H1 (cell line): Measurements from ENCODE around the gene MARS1. TPM values are rescaled to one million over a fixed set of nuclear protein-coding genes. Genes with fewer than 3 reads are reported as not detected.

Source experiments
- CTCF ChIA-PET: fragments of 300-600 bp; sonication (Branson Sonifier 250); formaldehyde crosslinking; loops from one replicate; lab custom pipeline; 2021; ENCODE audit not compliant: partially characterized antibody; lab: Charles Lee
- POLR2A ChIA-PET: fragments of 300-600 bp; sonication (Branson Sonifier 250); formaldehyde crosslinking; loops from one replicate; lab custom pipeline; 2021; ENCODE audit warnings: inconsistent platforms; ENCODE audit not compliant: partially characterized antibody; lab: Charles Lee
- DNase-seq, 2 experiments: peaks; one replicate each; pipeline versions ENCODE4 v3.0.0 to v3.0.0-alpha.2; 2010 to 2022; ENCODE audit warnings: low spot score in 2 of 2, low read depth in 1 of 2, mixed read lengths in 1 of 2
- FAIRE-seq: peaks from 2 replicates; lab custom pipeline; 2011; peaks lifted over from hg19 to GRCh38; lab: Jason Lieb, UNC
- H2AFZ ChIP-seq: 2 replicates; pipeline ENCODE4 v1.8.1; 2012; ENCODE audit warnings: low read length, inconsistent platforms
- H2AK5ac ChIP-seq: 2 replicates; pipeline ENCODE4 v1.6.1; 2013; ENCODE audit warnings: low read depth, low read length
- H2BK120ac ChIP-seq: replicated peaks from 2 replicates; pipeline ENCODE3; 2013; ENCODE audit warnings: low read depth, low read length, inconsistent platforms
- H2BK12ac ChIP-seq: 2 replicates; pipeline ENCODE4 v1.6.1; 2013; ENCODE audit warnings: low read depth, low read length
- H2BK15ac ChIP-seq: 2 replicates; pipeline ENCODE4 v1.6.1; 2013; ENCODE audit warnings: low read length
- H2BK20ac ChIP-seq: 2 replicates; pipeline ENCODE4 v1.6.1; 2013; ENCODE audit warnings: low read length
- H2BK5ac ChIP-seq: 2 replicates; pipeline ENCODE4 v1.6.1; 2013; ENCODE audit warnings: low read depth, low read length
- H3K14ac ChIP-seq: 2 replicates; pipeline ENCODE4 v1.6.1; 2013; ENCODE audit warnings: inconsistent platforms; ENCODE audit not compliant: insufficient read length
- H3K18ac ChIP-seq: 2 replicates; pipeline ENCODE4 v1.6.1; 2013; ENCODE audit warnings: low read length; ENCODE audit errors: extremely low read depth
- H3K23ac ChIP-seq: 2 replicates; pipeline ENCODE4 v1.6.1; 2013; ENCODE audit warnings: inconsistent platforms; ENCODE audit not compliant: insufficient read length
- H3K23me2 ChIP-seq: 2 replicates; pipeline ENCODE4 v1.6.1; 2013; ENCODE audit warnings: low read depth, low read length
- H3K27ac ChIP-seq: 2 replicates; pipeline ENCODE4 v1.6.1; 2011; ENCODE audit warnings: low read depth, low read length, inconsistent platforms
- H3K27me3 ChIP-seq, 4 experiments: replicated peaks in 1 of 4; 1 replicate in 1 of 4; 2 replicates in 3 of 4; pipeline versions ENCODE4 v1.6.1 to v1.8.1; 2011 to 2013; ENCODE audit warnings: low read length in 3 of 4, mild to moderate bottlenecking in 3 of 4, inconsistent platforms in 2 of 4, mixed read lengths in 2 of 4, moderate library complexity in 1 of 4; ENCODE audit not compliant: control insufficient read depth in 3 of 4, insufficient read depth in 3 of 4; ENCODE audit errors: extremely low read depth in 1 of 4
- H3K36me3 ChIP-seq, 4 experiments: 2 replicates each; pipeline versions ENCODE4 v1.6.1 to v1.8.1; 2011 to 2013; ENCODE audit warnings: mild to moderate bottlenecking in 4 of 4, low read length in 3 of 4, moderate library complexity in 2 of 4, control low read depth in 1 of 4, inconsistent platforms in 1 of 4; ENCODE audit not compliant: insufficient read depth in 4 of 4, control insufficient read depth in 2 of 4
- H3K4ac ChIP-seq: replicated peaks from 2 replicates; pipeline ENCODE3; 2013; ENCODE audit warnings: low read length, low read depth, mixed read lengths, inconsistent platforms; ENCODE audit not compliant: insufficient read length
- H3K4me1 ChIP-seq, 4 experiments: replicated peaks in 1 of 4; 1 replicate in 1 of 4; 2 replicates in 3 of 4; pipeline versions ENCODE4 v1.6.1 to v1.8.1; 2011 to 2013; ENCODE audit warnings: low read length in 3 of 4, inconsistent platforms in 2 of 4, mixed read lengths in 1 of 4; ENCODE audit not compliant: insufficient read depth in 4 of 4, control insufficient read depth in 3 of 4
- H3K4me2 ChIP-seq, 2 experiments: 2 replicates each; pipeline versions ENCODE4 v1.6.1 to v1.8.1; 2011 to 2013; ENCODE audit warnings: low read depth in 2 of 2, low read length in 2 of 2, control low read depth in 1 of 2, inconsistent platforms in 1 of 2, mild to moderate bottlenecking in 1 of 2; ENCODE audit not compliant: insufficient read depth in 1 of 2
- H3K4me3 ChIP-seq, 4 experiments: fragments of 200-600, 300-600 bp in 1 of 4; sonication (generic), shearing (Covaris generic), sonication (Bioruptor Twin) in 1 of 4; 2 replicates each; pipeline versions ENCODE4 v1.5.1 to v1.8.1; 2011 to 2016; ENCODE audit warnings: low read length in 4 of 4, low read depth in 3 of 4, control low read depth in 2 of 4, inconsistent platforms in 2 of 4, mild to moderate bottlenecking in 2 of 4, mixed read lengths in 1 of 4, moderate library complexity in 1 of 4; ENCODE audit not compliant: insufficient read depth in 2 of 4; ENCODE audit errors: extremely low read depth in 1 of 4
- H3K56ac ChIP-seq: replicated peaks from 2 replicates; pipeline ENCODE3; 2013; ENCODE audit warnings: low read depth, mild to moderate bottlenecking, mixed read lengths, low read length, inconsistent platforms; ENCODE audit not compliant: insufficient read length
- H3K79me1 ChIP-seq: 2 replicates; pipeline ENCODE4 v1.6.1; 2013; ENCODE audit warnings: low read depth, low read length, control low read depth
- H3K79me2 ChIP-seq, 2 experiments: 2 replicates each; pipeline versions ENCODE4 v1.6.1 to v1.8.1; 2012 to 2013; ENCODE audit warnings: low read length in 2 of 2, mild to moderate bottlenecking in 2 of 2, inconsistent platforms in 1 of 2; ENCODE audit not compliant: insufficient read depth in 2 of 2, control insufficient read depth in 1 of 2
- H3K9ac ChIP-seq, 4 experiments: replicated peaks in 1 of 4; 1 replicate in 1 of 4; 2 replicates in 3 of 4; pipeline versions ENCODE4 v1.6.1 to v1.8.1; 2011 to 2013; ENCODE audit warnings: low read depth in 3 of 4, low read length in 3 of 4, control low read depth in 2 of 4, mild to moderate bottlenecking in 2 of 4, moderate library complexity in 2 of 4, inconsistent platforms in 1 of 4; ENCODE audit errors: extremely low read depth in 1 of 4
- H3K9me3 ChIP-seq, 2 experiments: 2 replicates each; pipeline versions ENCODE4 v1.6.1 to v1.8.1; 2012 to 2013; ENCODE audit warnings: mild to moderate bottlenecking in 2 of 2, moderate library complexity in 2 of 2, control low read depth in 1 of 2, inconsistent platforms in 1 of 2, low read depth in 1 of 2, low read length in 1 of 2, mixed read lengths in 1 of 2; ENCODE audit not compliant: insufficient read depth in 2 of 2
- H4K20me1 ChIP-seq, 2 experiments: replicated peaks in 1 of 2; 2 replicates each; pipeline versions ENCODE3 to v1.8.1; 2011 to 2013; ENCODE audit warnings: inconsistent platforms in 2 of 2, low read length in 2 of 2, mild to moderate bottlenecking in 1 of 2; ENCODE audit not compliant: insufficient read depth in 2 of 2, control insufficient read depth in 1 of 2
- H4K5ac ChIP-seq: 2 replicates; pipeline ENCODE4 v1.6.1; 2013; ENCODE audit warnings: low read length, low read depth, mixed read lengths, inconsistent platforms; ENCODE audit not compliant: insufficient read length
- H4K8ac ChIP-seq: 2 replicates; pipeline ENCODE4 v1.8.0; 2013; ENCODE audit warnings: mild to moderate bottlenecking, moderate library complexity, low read length, inconsistent platforms; ENCODE audit not compliant: insufficient read depth; ENCODE audit errors: extremely low read depth
- H4K91ac ChIP-seq: replicated peaks from 2 replicates; pipeline ENCODE3; 2013; ENCODE audit warnings: low read length, mixed read lengths, inconsistent platforms; ENCODE audit not compliant: insufficient read length
- CEBPB ChIP-seq: IDR thresholded peaks from 2 replicates; pipeline ENCODE4 v1.6.1; 2012; ENCODE audit warnings: low read depth, low read length
- CTCF ChIP-seq, 3 experiments: IDR thresholded peaks; 1 replicate in 2 of 3; 2 replicates in 1 of 3; pipeline versions ENCODE4 v1.5.1 to v1.6.1; 2011; ENCODE audit warnings: low read length in 3 of 3, mild to moderate bottlenecking in 3 of 3, inconsistent platforms in 2 of 3, low read depth in 1 of 3, moderate library complexity in 1 of 3; ENCODE audit not compliant: insufficient read depth in 1 of 3; ENCODE audit errors: control extremely low read depth in 1 of 3
- E2F6 ChIP-seq: IDR thresholded peaks from 2 replicates; pipeline ENCODE4 v1.6.1; 2012; ENCODE audit warnings: inconsistent platforms
- MAX ChIP-seq: IDR thresholded peaks from 2 replicates; pipeline ENCODE4 v1.6.1; 2012; ENCODE audit warnings: inconsistent platforms
- POU5F1 ChIP-seq: IDR thresholded peaks from 2 replicates; pipeline ENCODE4 v1.6.1; 2011; ENCODE audit warnings: low read depth, mild to moderate bottlenecking, low read length, moderate library complexity
- RXRA ChIP-seq: IDR thresholded peaks from 2 replicates; pipeline ENCODE4 v1.6.1; 2011; ENCODE audit warnings: low read depth, mild to moderate bottlenecking, low read length, moderate library complexity; ENCODE audit not compliant: insufficient read depth
- SAP30 ChIP-seq: fragments of 300-600 bp; sonication (generic); IDR thresholded peaks from 2 replicates; pipeline ENCODE4 v1.7.1; 2012; ENCODE audit warnings: low read length, moderate library complexity, mild to moderate bottlenecking, inconsistent platforms; ENCODE audit not compliant: insufficient read depth, insufficient replicate concordance
- SP4 ChIP-seq: IDR thresholded peaks from 2 replicates; pipeline ENCODE4 v1.6.1; 2012; ENCODE audit warnings: low read length, inconsistent platforms
- WGBS, 2 experiments: shearing (Covaris generic) in 1 of 2; methylation state at CpG; one replicate each; pipeline versions ENCODE4 v1.1.6 to v1.1.7; 2013 to 2015; ENCODE audit warnings: low lambda C conversion rate in 2 of 2, mixed read lengths in 2 of 2, inconsistent platforms in 1 of 2, low coverage in 1 of 2, missing lambda C conversion rate in 1 of 2; ENCODE audit not compliant: insufficient replicate concordance in 2 of 2, insufficient coverage in 1 of 2, insufficient read length in 1 of 2; ENCODE audit errors: extremely low coverage in 1 of 2, missing lambda C conversion rate in 1 of 2; 5-methylcytosine and 5-hydroxymethylcytosine counted together
- polyA plus RNA-seq, 7 experiments: library from polyadenylated mRNA; depleted of rRNA in 3 of 7; stranded (reverse) in 5 of 7; unstranded in 2 of 7; fragments of >200 nt in 5 of 7; fragments of 200-250 nt in 2 of 7; gene quantifications; 1 replicate in 5 of 7; 2 replicates in 1 of 7; 4 replicates in 1 of 7; pipeline versions ENCODE4 v1.2.1 to v1.2.3, GENCODE V29; 2011 to 2013; ENCODE audit warnings: missing spikeins in 2 of 7, mixed read lengths in 2 of 7
- total RNA-seq: library from RNA; stranded (reverse); fragmentation: NEBNext Ultra II Directional; extraction: Animal tissue kit (Norgen Biotek cat#: 25700); gene quantifications from 2 replicates; pipeline ENCODE4 v1.2.1, GENCODE V29; 2021

The MARS1 gene
- total and polyA plus RNA-seq, 2 of the 8 experiments (the other 6 are each of a cell fraction or from before 2014, with no cell fraction given), result 194 to 407 TPM

DNA sequence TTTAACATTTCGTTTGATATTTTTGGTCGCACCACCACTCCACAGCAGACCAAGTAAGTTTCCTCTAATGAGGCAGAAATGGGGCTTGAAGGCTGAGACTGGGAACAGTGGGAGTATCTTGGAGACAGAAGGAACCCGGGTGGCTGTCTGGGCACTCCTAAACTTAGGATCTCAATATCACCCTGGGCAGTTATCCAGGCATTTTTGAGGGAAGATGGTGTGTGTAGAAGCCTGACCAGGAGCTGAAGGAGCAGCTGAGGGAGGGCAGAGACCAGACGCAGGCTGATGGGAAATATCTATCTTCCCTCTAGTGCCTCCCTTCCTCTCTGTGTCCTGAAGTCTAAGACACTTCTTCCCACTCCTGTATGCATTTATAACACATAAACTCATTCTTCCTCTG lies 10.7 kb downstream of the MARS1 start:
- WGBS, 2 experiments, result 91% methylated on average over 4 of the region's 4 CpGs; no CpG with 5 or more reads in 1 of the 2 experiments
- Histone ChIP-seq H4K91ac (no peak overlapping the region), H3K14ac (no peak overlapping the region), H2BK120ac (no peak overlapping the region), H3K79me1 (peaks cover 5% of the 10 kb centered on the region; the same call in 1 of the 2 replicates), H3K4ac (no peak overlapping the region), H3K18ac (no peak overlapping the region), H3K9ac (no peak overlapping the region), H2BK15ac (no peak overlapping the region), H4K8ac (no peak overlapping the region), H2BK5ac (no peak overlapping the region; the same call in 1 of the 2 replicates), H2BK12ac (no peak overlapping the region), H3K36me3 (peaks cover 29 to 86% (median 60%) of the 10 kb centered on the region in 4 experiments), H4K5ac (no peak overlapping the region), H2BK20ac (no peak overlapping the region), H3K23me2 (no peaks in the 10 kb centered on the region), H3K27ac (no peak overlapping the region), H3K4me2 (no peak overlapping the region), H3K4me1 (no peaks in the 10 kb centered on the region), H3K23ac (no peak overlapping the region), H3K79me2 (peaks cover 0 to 3% of the 10 kb centered on the region in 2 experiments; a peak in 1 of 4 replicates), H2AK5ac (no peak overlapping the region), H3K4me3 (no peak overlapping the region), H3K9me3 (no peaks in the 10 kb centered on the region; a peak in 1 of 4 replicates), H3K27me3 (no peaks in the 10 kb centered on the region), H2AFZ (no peak overlapping the region), H4K20me1 (peaks cover 0 to 2% of the 10 kb centered on the region in 2 experiments), H3K56ac (no peak overlapping the region)
- ChIA-PET POLR2A (interaction anchor here (1.0 kb wide), 1 partner anchor 48 kb away, joined by 3 read pairs; no protein-coding TSS in a partner anchor), CTCF (interaction anchor here (1.1 to 2.5 kb wide), 5 partner anchors 8 to 21 kb away, joined by 3 to 9 read pairs (median 5); partner anchors contain the start of gene MARS1)
- TF ChIP-seq RXRA (no peak), SAP30 (no peak), SP4 (no peak), POU5F1 (no peak), E2F6 (no peak), MAX (no peak), CEBPB (no peak), CTCF (IDR thresholded peaks at IDR 0.05; ENCODE audit: control extremely low read depth in 1 of 3, insufficient read depth in 1 of 3, low read depth in 1 of 3, low read length in 3 of 3) (no peak)
- DNase-seq (no peak), FAIRE-seq (no peak)
